GM12878 (cell line): ENCODE results near the gene ADD2.

Experiments used
- BCLAF1 ChIP-seq: fragments of 450-650 bp; IDR thresholded peaks from 2 replicates; pipeline ENCODE4 v1.6.1; 2017; ENCODE audit warnings: antibody characterized with exemption, mild to moderate bottlenecking, moderate library complexity
- CHD2 ChIP-seq: IDR thresholded peaks from 2 replicates; pipeline ENCODE4 v1.6.1; 2011; ENCODE audit warnings: low read depth, low read length, improper control_type of control experiment, borderline replicate concordance
- EED ChIP-seq: sonication (generic); IDR thresholded peaks from 2 replicates; pipeline ENCODE4 v1.6.1; 2016; ENCODE audit warnings: antibody characterized with exemption, low read depth
- ELK1 ChIP-seq: IDR thresholded peaks from 2 replicates; pipeline ENCODE4 v1.6.1; 2012; ENCODE audit warnings: low read depth, low read length, improper control_type of control experiment
- EP300 ChIP-seq, 2 experiments: fragments of 150-350 bp in 1 of 2; IDR thresholded peaks; 2 replicates each; pipeline ENCODE4 v1.6.1; 2011 to 2012; ENCODE audit warnings: low read depth in 2 of 2, low read length in 2 of 2, borderline replicate concordance in 1 of 2, improper control_type of control experiment in 1 of 2, inconsistent platforms in 1 of 2; ENCODE audit not compliant: control insufficient read depth in 1 of 2
- HSF1 ChIP-seq: fragments of 150-350 bp; IDR thresholded peaks from 2 replicates; pipeline ENCODE4 v1.6.1; 2014; ENCODE audit warnings: mild to moderate bottlenecking, low read depth, low read length
- NBN ChIP-seq: fragments of 450-650 bp; IDR thresholded peaks from 2 replicates; pipeline ENCODE4 v1.6.1; 2016
- SREBF2 ChIP-seq: IDR thresholded peaks from 2 replicates; pipeline ENCODE4 v1.6.1; 2012; ENCODE audit warnings: mild to moderate bottlenecking, low read length
- YY1 ChIP-seq: IDR thresholded peaks from 2 replicates; pipeline ENCODE4 v1.6.1; 2011; ENCODE audit warnings: low read depth, mild to moderate bottlenecking, low read length
- TF ChIP-seq, protein P1 (sequence below), 3 experiments: IDR thresholded peaks in 2 of 3; conservative IDR thresholded peaks in 1 of 3; 2 replicates each; pipeline ENCODE4 v1.5.1; 2011; ENCODE audit warnings: low read depth in 3 of 3, low read length in 3 of 3, mild to moderate bottlenecking in 3 of 3, control low read depth in 2 of 3, moderate library complexity in 2 of 3, inconsistent platforms in 1 of 3, mixed read lengths in 1 of 3; ENCODE audit not compliant: control insufficient read depth in 2 of 3, insufficient read depth in 1 of 3; ENCODE audit errors: extremely low read depth in 1 of 3

DNA sequence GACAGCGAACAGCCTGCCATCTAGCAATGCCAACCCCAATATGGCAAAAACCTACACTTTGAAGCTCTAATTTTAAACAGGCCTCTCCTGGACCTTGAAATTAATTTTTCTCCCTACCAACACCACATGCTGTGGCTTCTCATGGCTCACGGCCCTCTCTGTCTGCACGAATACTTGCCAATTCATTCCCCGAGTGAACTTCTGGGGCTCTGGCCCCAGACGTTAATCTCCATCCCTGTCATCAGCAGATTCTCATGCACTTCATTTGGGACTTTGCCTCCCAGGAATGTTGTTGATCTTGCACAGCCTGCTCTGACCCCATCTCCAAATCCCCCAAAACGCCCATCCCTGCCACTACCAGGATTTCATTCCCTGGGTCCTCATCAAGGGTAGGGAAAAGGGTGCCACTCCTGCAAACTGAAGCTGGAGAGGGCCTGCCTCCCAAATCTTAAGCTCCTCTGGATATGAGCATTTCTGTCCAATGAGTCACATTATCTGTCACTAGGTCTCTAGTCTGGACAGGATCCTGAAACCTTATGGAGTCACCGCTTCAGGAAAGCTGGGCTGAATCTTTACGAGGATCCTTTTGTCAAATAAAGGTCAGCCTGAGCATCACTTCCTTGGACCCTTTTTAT, 12.0 kb upstream of the ADD2 start:
- TF ChIP-seq, protein P1, sequence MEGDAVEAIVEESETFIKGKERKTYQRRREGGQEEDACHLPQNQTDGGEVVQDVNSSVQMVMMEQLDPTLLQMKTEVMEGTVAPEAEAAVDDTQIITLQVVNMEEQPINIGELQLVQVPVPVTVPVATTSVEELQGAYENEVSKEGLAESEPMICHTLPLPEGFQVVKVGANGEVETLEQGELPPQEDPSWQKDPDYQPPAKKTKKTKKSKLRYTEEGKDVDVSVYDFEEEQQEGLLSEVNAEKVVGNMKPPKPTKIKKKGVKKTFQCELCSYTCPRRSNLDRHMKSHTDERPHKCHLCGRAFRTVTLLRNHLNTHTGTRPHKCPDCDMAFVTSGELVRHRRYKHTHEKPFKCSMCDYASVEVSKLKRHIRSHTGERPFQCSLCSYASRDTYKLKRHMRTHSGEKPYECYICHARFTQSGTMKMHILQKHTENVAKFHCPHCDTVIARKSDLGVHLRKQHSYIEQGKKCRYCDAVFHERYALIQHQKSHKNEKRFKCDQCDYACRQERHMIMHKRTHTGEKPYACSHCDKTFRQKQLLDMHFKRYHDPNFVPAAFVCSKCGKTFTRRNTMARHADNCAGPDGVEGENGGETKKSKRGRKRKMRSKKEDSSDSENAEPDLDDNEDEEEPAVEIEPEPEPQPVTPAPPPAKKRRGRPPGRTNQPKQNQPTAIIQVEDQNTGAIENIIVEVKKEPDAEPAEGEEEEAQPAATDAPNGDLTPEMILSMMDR (IDR thresholded peaks at IDR 0.05 in 2 of 3, conservative IDR thresholded peaks at IDR 0.05 in 1 of 3; ENCODE audit: control insufficient read depth in 2 of 3, extremely low read depth in 1 of 3, insufficient read depth in 1 of 3, low read depth in 3 of 3, low read length in 3 of 3) = no peak
- TF ChIP-seq BCLAF1 (no peak), EP300 (IDR thresholded peaks at IDR 0.05; ENCODE audit: borderline replicate concordance in 1 of 2, control insufficient read depth in 1 of 2, low read depth in 2 of 2, low read length in 2 of 2) (no peak), EED (no peak), NBN (no peak), YY1 (no peak), HSF1 (no peak), SREBF2 (no peak), ELK1 (no peak), CHD2 (no peak)
